22Rv1 (cell line): ENCODE results near the gene GNB1.
"Not testable (repeated sequence)": the region's sequence is repeated elsewhere in the genome, so short reads cannot be mapped to it uniquely, and the experiment has no call there.

Experiments
- H3K27ac ChIP-seq: fragments of 450-650 bp; 2 replicates; pipeline ENCODE4 v1.5.1; 2017
- CTCF ChIP-seq: fragments of 450-650 bp; IDR thresholded peaks from 2 replicates; pipeline ENCODE4 v1.5.1; 2017; ENCODE audit warnings: mild to moderate bottlenecking
- ZFX ChIP-seq: fragments of 450-650 bp; IDR thresholded peaks from 2 replicates; pipeline ENCODE4 v1.6.1; 2017; ENCODE audit warnings: antibody characterized with exemption, borderline replicate concordance

GNB1 gene

GRCh38 chr1:1752190-1752589 is 138.7 kb downstream of the GNB1 start:
- no peak for TF ChIP-seq ZFX
- TF ChIP-seq CTCF = no peak
- H3K27ac ChIP-seq = no peak overlapping the region

- H3K27ac ChIP-seq = not testable (repeated sequence)
Observed at GRCh38 chr1:1749941-1750340, 140.9 kb downstream of the GNB1 start.

GRCh38 chr1:1748686-1749321 is 142.1 kb downstream of the GNB1 start:
- H3K27ac ChIP-seq = no peak overlapping the region
- no peak for TF ChIP-seq ZFX
- TF ChIP-seq CTCF = no peak

GRCh38 chr1:1746566-1746909 is 144.3 kb downstream of the GNB1 start:
- H3K27ac ChIP-seq = peak overlapping the region; percentile 43; the same call in 1 of the 2 replicates

- H3K27ac ChIP-seq = peak overlapping the region; percentile 43; the same call in 1 of the 2 replicates
Observed at GRCh38 chr1:1745651-1746565, 145.0 kb downstream of the GNB1 start.

GRCh38 chr1:1742529-1742928 is 148.4 kb downstream of the GNB1 start:
- not testable (repeated sequence) for H3K27ac ChIP-seq

- H3K27ac ChIP-seq = not testable (repeated sequence)
Observed at GRCh38 chr1:1741013-1741412, 149.9 kb downstream of the GNB1 start.

GRCh38 chr1:1738799-1739337 is 152.0 kb downstream of the GNB1 start:
- H3K27ac ChIP-seq = not testable (repeated sequence)

GRCh38 chr1:1737675-1738590 is 153.0 kb downstream of the GNB1 start:
- not testable (repeated sequence) for H3K27ac ChIP-seq
